Fibroblast of villous mesenchyme (primary cell): ENCODE measurements around the gene STXBP6. TPM values are rescaled to one million over a fixed set of nuclear protein-coding genes. Genes with fewer than 3 reads are reported as not detected.

Experiments used
- DNase-seq: peaks from one replicate; pipeline ENCODE4 v3.0.0-alpha.2; 2010; ENCODE audit warnings: low read depth
- H3K4me3 ChIP-seq: 2 replicates; pipeline ENCODE4 v1.5.1; 2011; ENCODE audit warnings: low read depth, mild to moderate bottlenecking, low read length
- CTCF ChIP-seq: IDR thresholded peaks from 2 replicates; pipeline ENCODE4 v1.5.1; 2012; ENCODE audit warnings: low read depth, mild to moderate bottlenecking, low read length; ENCODE audit not compliant: insufficient read depth
- total RNA-seq: library from RNA; depleted of rRNA; stranded (reverse); fragments of >200 nt; gene quantifications from 2 replicates; pipeline ENCODE4 v1.2.3, GENCODE V29; 2012

The STXBP6 gene
- total RNA-seq, 1 donor: 4.7 TPM

- no peak overlapping the region for H3K4me3 ChIP-seq
- peak; percentile 79 for DNase-seq
Observed at GRCh38 chr14:25006961-25007795, 42.8 kb downstream of the STXBP6 start.

GRCh38 chr14:25006031-25006430 lies 43.9 kb downstream of the STXBP6 start:
- H3K4me3 ChIP-seq: no peak overlapping the region
- no peak for TF ChIP-seq CTCF
- DNase-seq: no peak

More at GRCh38 chr14:25006961-25007795, 42.8 kb downstream of the STXBP6 start:
- no peak for TF ChIP-seq CTCF

GRCh38 chr14:25004389-25004809 lies 45.5 kb downstream of the STXBP6 start:
- no peak overlapping the region for H3K4me3 ChIP-seq
- no peak for DNase-seq
- no peak for TF ChIP-seq CTCF

GRCh38 chr14:25003537-25003936 lies 46.4 kb downstream of the STXBP6 start:
- DNase-seq: peak; percentile 38
- TF ChIP-seq CTCF: no peak
- H3K4me3 ChIP-seq: no peak overlapping the region

GRCh38 chr14:25001601-25002000 lies 48.3 kb downstream of the STXBP6 start:
- DNase-seq: peak; percentile 63
- no peak for TF ChIP-seq CTCF
- no peak overlapping the region for H3K4me3 ChIP-seq

GRCh38 chr14:25001156-25001555 lies 48.8 kb downstream of the STXBP6 start:
- no peak overlapping the region for H3K4me3 ChIP-seq
- peak; percentile 66 for DNase-seq
- TF ChIP-seq CTCF: no peak
